C4-2B (cell line): ENCODE data around the gene INSYN1.

Source experiments
- ZFX ChIP-seq: fragments of 450-650 bp; IDR thresholded peaks from 2 replicates; pipeline ENCODE4 v1.6.1; 2017
- TF ChIP-seq, protein P1 (sequence below): fragments of 450-650 bp; conservative IDR thresholded peaks from 2 replicates; pipeline ENCODE4 v1.5.1; 2017; ENCODE audit warnings: mild to moderate bottlenecking

DNA sequence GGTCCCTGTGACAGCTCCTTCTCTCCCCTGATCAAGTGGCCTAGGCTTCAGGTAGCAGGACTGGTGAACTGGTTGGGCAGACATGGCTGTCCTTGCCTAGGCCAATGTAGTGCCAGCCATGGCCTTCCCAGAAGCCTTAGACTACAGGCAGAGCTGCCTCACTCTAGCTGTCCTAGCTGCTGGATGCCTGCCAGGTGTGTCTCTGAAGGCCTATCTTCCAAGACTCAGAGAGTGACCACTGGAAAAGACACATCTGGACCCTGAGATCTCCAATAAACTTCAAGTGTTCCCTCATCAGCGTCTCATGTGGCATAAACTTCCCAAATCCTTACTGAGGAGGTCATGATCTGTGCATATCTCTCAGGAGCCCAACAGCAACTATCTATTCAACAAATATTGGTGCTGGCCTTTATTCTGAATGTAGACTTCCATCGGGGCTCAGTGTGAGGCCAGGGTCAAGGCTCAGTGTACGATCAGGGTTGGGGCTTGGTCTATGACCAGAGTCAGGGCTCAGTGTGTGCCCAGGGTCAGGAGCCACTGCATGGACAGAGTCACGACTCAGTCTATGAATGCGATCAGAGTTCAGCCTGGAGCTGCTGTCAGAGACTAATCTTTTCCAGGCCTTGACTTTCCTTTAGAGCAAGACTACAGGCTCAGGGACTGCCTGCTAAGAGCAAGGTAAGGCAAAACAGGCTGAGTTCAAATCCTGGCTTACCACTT lies 36.5 kb upstream of the INSYN1 start:
- TF ChIP-seq, protein P1, sequence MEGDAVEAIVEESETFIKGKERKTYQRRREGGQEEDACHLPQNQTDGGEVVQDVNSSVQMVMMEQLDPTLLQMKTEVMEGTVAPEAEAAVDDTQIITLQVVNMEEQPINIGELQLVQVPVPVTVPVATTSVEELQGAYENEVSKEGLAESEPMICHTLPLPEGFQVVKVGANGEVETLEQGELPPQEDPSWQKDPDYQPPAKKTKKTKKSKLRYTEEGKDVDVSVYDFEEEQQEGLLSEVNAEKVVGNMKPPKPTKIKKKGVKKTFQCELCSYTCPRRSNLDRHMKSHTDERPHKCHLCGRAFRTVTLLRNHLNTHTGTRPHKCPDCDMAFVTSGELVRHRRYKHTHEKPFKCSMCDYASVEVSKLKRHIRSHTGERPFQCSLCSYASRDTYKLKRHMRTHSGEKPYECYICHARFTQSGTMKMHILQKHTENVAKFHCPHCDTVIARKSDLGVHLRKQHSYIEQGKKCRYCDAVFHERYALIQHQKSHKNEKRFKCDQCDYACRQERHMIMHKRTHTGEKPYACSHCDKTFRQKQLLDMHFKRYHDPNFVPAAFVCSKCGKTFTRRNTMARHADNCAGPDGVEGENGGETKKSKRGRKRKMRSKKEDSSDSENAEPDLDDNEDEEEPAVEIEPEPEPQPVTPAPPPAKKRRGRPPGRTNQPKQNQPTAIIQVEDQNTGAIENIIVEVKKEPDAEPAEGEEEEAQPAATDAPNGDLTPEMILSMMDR, result no peak
- no peak for TF ChIP-seq ZFX
